Measurements from ENCODE around the gene RUNDC1.

Gene RUNDC1

DNA sequence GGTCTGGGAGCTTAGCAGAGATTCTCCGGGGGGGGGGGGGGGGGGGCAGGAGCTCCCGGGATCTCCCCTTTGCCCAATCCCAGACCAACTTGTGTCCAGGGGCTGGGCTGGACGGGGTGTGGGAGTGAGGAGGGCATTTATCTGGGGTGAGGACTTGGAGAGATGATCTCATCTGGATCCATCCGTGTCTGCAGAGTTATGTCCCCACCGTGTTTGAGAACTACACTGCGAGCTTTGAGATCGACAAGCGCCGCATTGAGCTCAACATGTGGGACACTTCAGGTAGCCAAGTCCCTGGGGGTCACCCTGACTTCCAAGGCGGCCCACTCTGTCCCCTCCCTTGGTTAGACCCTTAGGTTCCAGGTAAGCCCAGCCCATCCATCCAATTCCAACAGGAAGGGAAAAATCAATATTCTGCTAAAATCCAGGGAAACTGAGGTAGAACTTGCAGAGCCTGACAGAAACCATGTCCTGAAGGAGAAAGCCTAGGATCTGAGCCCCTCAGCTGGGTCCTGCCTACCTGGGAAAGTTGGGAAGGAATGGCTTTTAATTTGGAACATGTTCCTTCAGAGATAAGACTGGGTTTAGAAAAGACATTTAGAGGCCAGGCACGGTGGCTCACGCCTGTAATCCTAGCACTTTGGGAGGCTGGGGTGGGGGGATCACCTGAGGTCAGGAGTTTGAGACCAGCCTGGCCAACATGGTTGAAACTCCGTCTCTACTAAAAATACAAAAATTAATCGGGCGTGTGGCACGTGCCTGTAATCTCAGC, 45.6 kb downstream of the RUNDC1 start:
- H3K27ac ChIP-seq, result no peak overlapping the region
- TF ChIP-seq Cebpa-rat (IDR thresholded peaks at IDR 0.05), result no peak
- no peaks in the 10 kb centered on the region for H3K9me3 ChIP-seq
- no peak overlapping the region for H3K4me3 ChIP-seq
- peaks cover 2% of the 10 kb centered on the region; the same call in 1 of the 2 replicates for H4K20me1 ChIP-seq
- H3K4me2 ChIP-seq, result peak overlapping the region; percentile 100
- H3K27me3 ChIP-seq, result no peaks in the 10 kb centered on the region
- no peaks in the 10 kb centered on the region for H3K36me3 ChIP-seq
- H3K4me1 ChIP-seq, result peaks cover 42% of the 10 kb centered on the region
- no peak overlapping the region for H3K9ac ChIP-seq

DNA sequence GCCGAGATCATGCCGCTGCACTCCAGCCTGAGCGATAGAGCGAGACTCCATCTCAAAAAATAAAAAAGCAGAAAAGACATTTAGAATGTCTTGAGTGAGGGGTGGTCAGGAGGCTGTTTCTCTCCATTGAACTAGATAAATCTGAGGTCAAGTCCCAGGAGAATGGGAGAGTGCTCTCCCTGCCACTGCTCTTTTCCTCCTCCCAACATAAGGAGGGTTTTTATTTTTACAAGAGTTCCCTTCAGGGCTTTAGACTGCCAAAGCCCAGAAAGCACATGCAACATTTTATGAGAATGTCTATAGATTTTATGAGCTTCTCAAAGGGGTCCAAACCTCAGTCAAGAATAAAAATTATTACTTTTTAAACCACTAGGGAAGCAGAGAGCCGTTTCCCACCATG, 46.2 kb downstream of the RUNDC1 start:
- Histone ChIP-seq H3K9ac (no peak overlapping the region), H3K9me3 (no peaks in the 10 kb centered on the region), H3K27me3 (no peaks in the 10 kb centered on the region), H3K4me2 (peak overlapping the region; percentile 100), H3K4me3 (no peak overlapping the region), H4K20me1 (no peaks in the 10 kb centered on the region), H3K36me3 (no peaks in the 10 kb centered on the region), H3K27ac (no peak overlapping the region), H3K4me1 (peaks cover 38% of the 10 kb centered on the region)
- TF ChIP-seq Cebpa-rat (IDR thresholded peaks at IDR 0.05), result no peak

DNA sequence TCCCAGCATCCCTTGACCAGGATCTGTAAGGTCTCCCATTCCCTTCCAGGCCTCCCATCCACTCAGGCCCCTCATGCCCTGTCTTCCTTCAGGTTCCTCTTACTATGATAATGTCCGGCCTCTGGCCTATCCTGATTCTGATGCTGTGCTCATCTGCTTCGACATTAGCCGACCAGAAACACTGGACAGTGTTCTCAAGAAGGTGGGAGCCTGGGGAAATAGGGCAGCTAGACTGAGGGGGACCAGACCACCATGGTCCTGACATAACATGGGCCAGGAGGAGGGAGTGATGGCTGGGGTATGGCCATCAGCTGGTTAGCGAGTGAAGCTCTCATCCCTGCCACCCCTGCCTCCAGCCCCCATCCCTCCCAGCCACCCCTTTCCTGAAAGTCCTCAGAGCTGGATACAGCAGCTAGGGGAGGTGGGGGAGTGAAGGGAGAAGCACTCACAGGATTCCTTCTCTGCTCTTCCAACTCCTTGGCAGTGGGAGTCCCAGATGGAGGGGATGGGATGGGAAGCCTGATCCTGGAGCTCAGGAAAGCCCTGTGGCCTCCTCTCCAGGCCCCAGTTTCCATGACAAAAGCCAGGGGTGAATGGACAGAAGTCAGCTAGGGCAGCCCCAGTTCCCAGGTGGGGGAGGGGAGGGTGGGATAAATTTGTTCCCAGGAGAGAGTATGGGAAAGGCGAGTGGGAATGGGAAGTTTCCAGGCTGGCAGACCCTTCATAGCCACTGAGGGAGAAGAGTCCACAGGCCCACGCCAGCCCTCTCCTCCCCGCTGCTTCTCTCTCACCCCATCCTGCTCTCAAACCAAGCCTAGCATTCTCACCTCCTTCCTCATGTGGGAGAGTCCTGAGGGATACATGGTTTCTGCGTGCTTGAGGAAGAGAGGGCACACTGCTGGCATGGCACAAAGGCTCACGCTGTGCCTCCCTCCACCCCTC, 47.0 kb downstream of the RUNDC1 start:
- Histone ChIP-seq H4K20me1 (no peaks in the 10 kb centered on the region), H3K4me1 (peaks cover 38% of the 10 kb centered on the region), H3K27me3 (no peaks in the 10 kb centered on the region), H3K27ac (no peak overlapping the region), H3K4me2 (peak overlapping the region; percentile 100), H3K36me3 (no peaks in the 10 kb centered on the region), H3K4me3 (no peak overlapping the region), H3K9ac (no peak overlapping the region), H3K9me3 (no peaks in the 10 kb centered on the region)
- TF ChIP-seq Cebpa-rat (IDR thresholded peaks at IDR 0.05), result no peak

DNA sequence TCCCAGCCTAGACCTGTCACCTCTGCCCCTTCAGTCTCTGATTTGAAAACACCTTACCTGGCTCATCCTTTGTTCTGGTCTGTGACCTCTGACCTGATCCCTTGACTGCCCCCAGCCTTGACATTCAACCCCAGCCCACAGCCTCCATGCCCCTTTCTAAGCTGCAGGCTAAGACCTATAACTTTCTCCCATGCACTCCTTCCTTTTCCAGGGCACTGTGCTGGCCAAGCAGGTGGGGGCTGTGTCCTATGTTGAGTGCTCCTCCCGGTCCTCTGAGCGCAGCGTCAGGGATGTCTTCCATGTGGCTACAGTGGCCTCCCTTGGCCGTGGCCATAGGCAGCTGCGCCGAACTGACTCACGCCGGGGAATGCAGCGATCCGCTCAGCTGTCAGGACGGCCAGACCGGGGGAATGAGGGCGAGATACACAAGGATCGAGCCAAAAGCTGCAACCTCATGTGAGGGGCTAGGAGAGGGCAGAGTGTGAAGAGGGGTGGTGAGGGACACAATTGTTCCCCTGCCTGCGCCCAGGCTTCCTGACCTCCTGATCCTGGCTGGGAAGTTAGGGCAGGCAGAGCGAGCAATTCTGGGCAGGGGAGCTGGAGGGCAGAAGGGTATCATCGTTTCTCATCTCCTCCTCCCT, 48.0 kb downstream of the RUNDC1 start:
- Histone ChIP-seq H3K9me3 (no peaks in the 10 kb centered on the region), H3K4me1 (peaks cover 36% of the 10 kb centered on the region), H3K4me3 (no peak overlapping the region), H4K20me1 (no peaks in the 10 kb centered on the region), H3K4me2 (no peak overlapping the region), H3K36me3 (no peaks in the 10 kb centered on the region), H3K9ac (no peak overlapping the region), H3K27ac (no peak overlapping the region), H3K27me3 (no peaks in the 10 kb centered on the region)
- TF ChIP-seq Cebpa-rat (IDR thresholded peaks at IDR 0.05), result no peak

DNA sequence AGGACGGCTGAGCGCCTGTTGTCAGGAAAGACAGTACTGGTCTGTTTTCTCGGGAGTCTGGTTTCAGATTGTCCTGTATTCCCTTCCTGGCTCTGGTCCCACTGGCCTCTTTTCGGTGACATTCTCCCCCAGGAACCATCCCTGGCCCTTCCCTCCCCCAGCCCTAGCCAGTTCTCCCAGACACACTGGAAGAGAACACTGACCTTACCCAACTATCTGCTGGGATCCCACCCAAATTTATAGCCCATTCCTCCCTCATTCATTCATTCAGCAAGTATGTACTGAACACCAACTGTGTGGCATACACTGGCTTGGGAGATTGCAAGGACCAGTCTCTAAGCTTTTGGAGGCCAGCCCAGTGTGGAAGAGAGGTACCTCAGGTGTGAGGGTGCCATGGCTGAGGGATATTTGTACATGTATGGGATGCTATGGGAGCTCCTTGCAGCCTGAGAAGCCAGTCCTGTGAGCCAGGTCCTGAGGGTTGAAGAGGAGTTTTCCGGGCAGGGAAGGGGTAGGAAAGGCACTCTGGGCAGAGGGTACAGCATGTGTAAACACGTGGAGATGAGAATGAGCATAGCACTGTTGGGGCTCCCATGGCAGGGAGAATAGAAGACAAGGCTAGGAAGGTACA, 49.9 kb downstream of the RUNDC1 start:
- no peaks in the 10 kb centered on the region for H3K9me3 ChIP-seq
- no peak for TF ChIP-seq Cebpa-rat (IDR thresholded peaks at IDR 0.05)
- no peaks in the 10 kb centered on the region for H3K27me3 ChIP-seq
- H3K27ac ChIP-seq, result no peak overlapping the region
- peaks cover 40% of the 10 kb centered on the region for H3K4me1 ChIP-seq
- no peak overlapping the region for H3K4me2 ChIP-seq
- no peaks in the 10 kb centered on the region for H3K36me3 ChIP-seq
- no peak overlapping the region for H3K9ac ChIP-seq
- H4K20me1 ChIP-seq, result no peaks in the 10 kb centered on the region
- H3K4me3 ChIP-seq, result no peak overlapping the region

DNA sequence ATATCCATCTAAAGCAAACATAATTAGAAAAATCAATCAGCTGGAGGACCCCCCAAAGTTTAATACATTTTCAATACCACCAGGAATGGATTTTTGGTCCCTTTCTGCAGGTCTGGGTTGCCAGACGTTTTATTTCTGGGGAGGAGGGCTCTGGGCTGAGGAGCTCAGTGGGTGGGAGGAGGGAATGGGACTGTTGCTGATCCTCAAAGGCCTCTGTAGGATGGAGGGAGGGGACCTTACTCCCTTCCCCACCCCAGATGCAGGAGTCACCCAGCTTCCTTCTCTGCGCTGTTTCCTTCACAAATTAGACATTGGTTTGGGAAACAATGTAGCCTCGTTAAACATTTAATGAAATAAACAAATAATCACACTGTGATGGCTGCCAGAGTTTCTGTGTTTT, 51.3 kb downstream of the RUNDC1 start:
- no peaks in the 10 kb centered on the region for H4K20me1 ChIP-seq
- peaks cover 26% of the 10 kb centered on the region for H3K4me1 ChIP-seq
- no peak overlapping the region for H3K9ac ChIP-seq
- no peak for TF ChIP-seq Cebpa-rat (IDR thresholded peaks at IDR 0.05)
- no peak overlapping the region for H3K4me2 ChIP-seq
- no peak overlapping the region for H3K27ac ChIP-seq
- H3K27me3 ChIP-seq, result no peaks in the 10 kb centered on the region
- no peak overlapping the region for H3K4me3 ChIP-seq
- no peaks in the 10 kb centered on the region for H3K36me3 ChIP-seq
- no peaks in the 10 kb centered on the region for H3K9me3 ChIP-seq

DNA sequence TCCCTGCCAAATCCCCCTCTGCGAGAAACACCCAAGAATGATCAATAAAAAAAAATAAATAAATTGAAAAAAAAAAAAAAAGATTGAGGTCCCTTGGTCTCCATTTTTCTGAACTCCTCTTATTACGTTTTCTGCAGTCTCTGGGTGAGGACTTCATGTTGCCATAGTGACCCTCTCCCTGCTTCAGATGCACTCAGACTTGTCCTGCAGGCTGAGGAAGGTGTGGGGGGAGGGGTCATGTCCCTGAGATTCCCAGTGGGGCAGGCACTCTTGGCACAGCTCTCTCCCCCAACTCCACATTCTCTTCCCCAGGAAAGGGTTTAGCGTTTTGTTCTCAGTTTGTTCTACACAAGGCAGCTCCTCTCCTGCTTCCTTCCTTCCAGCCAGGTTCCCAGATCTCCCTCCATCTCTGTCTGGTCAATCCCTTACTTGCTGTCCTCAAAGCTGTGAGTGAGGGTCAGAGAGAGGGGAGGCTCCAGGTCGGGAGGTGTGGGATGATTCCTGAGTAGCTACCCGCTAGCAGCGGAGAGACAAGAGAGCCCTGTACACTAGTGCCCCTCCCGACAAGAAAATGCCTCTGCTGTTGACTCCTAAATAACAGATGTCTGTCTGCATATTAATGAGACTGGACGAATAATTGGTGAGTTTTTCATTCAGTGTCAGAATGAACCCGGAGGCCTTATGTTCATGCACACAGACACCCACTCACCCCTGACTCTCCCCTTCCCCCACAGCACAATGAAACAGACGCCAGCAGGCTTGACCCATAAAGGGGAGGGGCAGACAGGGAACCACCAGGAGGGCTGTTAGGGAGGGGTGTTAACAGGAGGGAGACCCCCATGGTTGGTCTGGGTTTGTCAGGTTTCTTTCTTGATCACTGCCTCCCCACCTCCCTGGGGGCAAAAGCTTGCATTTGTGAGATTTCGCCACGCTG, 53.9 kb downstream of the RUNDC1 start:
- Histone ChIP-seq H4K20me1 (no peaks in the 10 kb centered on the region), H3K27ac (no peak overlapping the region), H3K9me3 (no peaks in the 10 kb centered on the region), H3K36me3 (no peaks in the 10 kb centered on the region), H3K4me1 (peaks cover 22% of the 10 kb centered on the region), H3K27me3 (no peaks in the 10 kb centered on the region), H3K9ac (peak overlapping the region; percentile 24; the same call in 1 of the 2 replicates), H3K4me3 (no peak overlapping the region), H3K4me2 (peak overlapping the region; percentile 33)
- no peak for TF ChIP-seq Cebpa-rat (IDR thresholded peaks at IDR 0.05)

DNA sequence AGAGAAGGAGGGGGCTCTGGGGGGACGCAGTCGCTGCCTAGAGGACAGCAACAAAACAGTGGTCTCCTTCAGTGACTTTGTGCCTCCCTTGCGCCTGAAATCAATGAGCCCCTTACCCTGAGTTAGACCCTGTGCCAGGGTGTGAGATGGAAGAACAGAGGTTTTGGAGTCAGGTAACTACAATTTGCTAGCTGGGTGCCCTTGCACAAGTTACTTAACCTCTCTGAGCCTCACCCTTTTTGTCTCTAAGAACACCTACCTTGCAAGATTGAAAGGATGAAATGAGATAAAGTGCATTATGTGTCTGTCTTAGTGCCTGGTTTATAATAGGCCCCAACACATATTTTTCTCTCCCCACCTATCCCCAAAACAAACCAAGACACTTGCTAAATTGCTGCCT, 54.5 kb downstream of the RUNDC1 start:
- H3K9me3 ChIP-seq, result no peaks in the 10 kb centered on the region
- no peak for TF ChIP-seq Cebpa-rat (IDR thresholded peaks at IDR 0.05)
- no peaks in the 10 kb centered on the region for H3K27me3 ChIP-seq
- H3K36me3 ChIP-seq, result no peaks in the 10 kb centered on the region
- 0 out of 2 replicates have a peak overlapping the region, but pooled peaks have one; percentile 20 for H3K9ac ChIP-seq
- H3K4me3 ChIP-seq, result no peak overlapping the region
- H3K27ac ChIP-seq, result no peak overlapping the region
- H3K4me2 ChIP-seq, result peak overlapping the region; percentile 33
- peaks cover 22% of the 10 kb centered on the region for H3K4me1 ChIP-seq
- no peaks in the 10 kb centered on the region for H4K20me1 ChIP-seq
